ENCODE measurements around the gene DPP7. TPM values are rescaled to one million over a fixed set of nuclear protein-coding genes. Genes with fewer than 3 reads are reported as not detected.
A peak's percentile ranks its signal among the peaks of the same experiment; 100 is the strongest.

DPP7 gene
- total RNA-seq, 2 experiments from 2014 or later = 344 to 349 TPM

- Histone ChIP-seq H3K9me3 (ENCODE audit: control insufficient read depth in 1 of 2, insufficient read depth in 1 of 2, low read length in 2 of 2) (peaks cover 0 to 44% of the 10 kb centered on the region in 2 experiments), H3K27me3 (ENCODE audit: control insufficient read depth in 1 of 2, insufficient read depth in 2 of 2, low read length in 2 of 2) (peaks cover 66 to 67% of the 10 kb centered on the region in 2 experiments), H3K4me1 (ENCODE audit: insufficient read depth, low read length) (peaks cover 33% of the 10 kb centered on the region), H3K27ac (ENCODE audit: low read depth in 1 of 2, low read length in 2 of 2) (no peak overlapping the region), H3K4me3 (ENCODE audit: low read length) (no peak overlapping the region), H3K36me3 (ENCODE audit: insufficient read depth, low read length) (no peaks in the 10 kb centered on the region)
- no peaks in the 10 kb centered on the region for H3K36me3 Mint-ChIP-seq (ENCODE audit: low read depth)
- intact Hi-C loops (cut with DNase I, micrococcal nuclease) = no loop called here
- ChIA-PET CTCF (no interaction called here), POLR2A (no interaction called here)
- no peak overlapping the region for H3K27ac Mint-ChIP-seq
- DNase-seq = peak in 2 of 14 experiments; percentile 17 to 43
- TF ChIP-seq CTCF (IDR thresholded peaks at IDR 0.05) = no peak
- no peaks in the 10 kb centered on the region for H3K9me3 Mint-ChIP-seq
- peaks cover 12% of the 10 kb centered on the region for H3K4me1 Mint-ChIP-seq (ENCODE audit: low read depth)
- no peak for ATAC-seq (ENCODE audit: poor library complexity)
- H3K27me3 Mint-ChIP-seq = peaks cover 70% of the 10 kb centered on the region
- H3K4me3 Mint-ChIP-seq = no peak overlapping the region
These were observed 46.4 kb upstream of the DPP7 start for GRCh38 chr9:137160716-137161557.

DNA sequence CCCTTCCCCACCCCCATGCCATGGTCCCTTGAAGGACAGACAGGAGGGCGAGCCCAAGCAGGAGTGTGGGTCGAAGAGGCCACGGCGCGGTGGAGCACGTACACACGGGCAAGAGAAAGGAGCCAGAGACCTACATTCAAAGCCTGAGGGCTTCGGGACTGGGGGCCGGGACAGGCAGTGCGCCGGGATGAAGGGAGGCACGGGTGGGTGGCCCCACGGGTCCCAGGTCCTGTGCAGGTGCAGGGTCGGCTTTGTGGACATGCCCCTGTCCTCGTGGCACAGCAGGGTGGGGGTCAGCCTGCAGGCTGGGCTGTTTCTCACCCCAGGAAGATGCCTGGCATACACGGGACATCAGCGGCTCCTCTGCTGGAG is 45.5 kb upstream of the DPP7 start:
- Histone ChIP-seq H3K4me3 (ENCODE audit: low read length) (no peak overlapping the region), H3K27ac (ENCODE audit: low read depth in 1 of 2, low read length in 2 of 2) (no peak overlapping the region), H3K9me3 (ENCODE audit: control insufficient read depth in 1 of 2, insufficient read depth in 1 of 2, low read length in 2 of 2) (peaks cover 0 to 35% of the 10 kb centered on the region in 2 experiments), H3K36me3 (ENCODE audit: insufficient read depth, low read length) (no peaks in the 10 kb centered on the region), H3K27me3 (ENCODE audit: control insufficient read depth in 1 of 2, insufficient read depth in 2 of 2, low read length in 2 of 2) (peaks cover 62 to 65% of the 10 kb centered on the region in 2 experiments), H3K4me1 (ENCODE audit: insufficient read depth, low read length) (peaks cover 33% of the 10 kb centered on the region)
- H3K27ac Mint-ChIP-seq = no peak overlapping the region
- no peak overlapping the region for H3K4me3 Mint-ChIP-seq
- H3K36me3 Mint-ChIP-seq (ENCODE audit: low read depth) = no peaks in the 10 kb centered on the region
- intact Hi-C loops (cut with DNase I, micrococcal nuclease) = no loop called here
- no peak for ATAC-seq (ENCODE audit: poor library complexity)
- H3K9me3 Mint-ChIP-seq = no peaks in the 10 kb centered on the region
- peaks cover 12% of the 10 kb centered on the region for H3K4me1 Mint-ChIP-seq (ENCODE audit: low read depth)
- ChIA-PET POLR2A (no interaction called here), CTCF (no interaction called here)
- no peak for DNase-seq
- H3K27me3 Mint-ChIP-seq = peaks cover 67% of the 10 kb centered on the region
- no peak for TF ChIP-seq CTCF (IDR thresholded peaks at IDR 0.05)

GRCh38 chr9:137159105-137160053 is 44.8 kb upstream of the DPP7 start:
- H3K36me3 Mint-ChIP-seq (ENCODE audit: low read depth) = no peaks in the 10 kb centered on the region
- Histone ChIP-seq H3K27me3 (ENCODE audit: control insufficient read depth in 1 of 2, insufficient read depth in 2 of 2, low read length in 2 of 2) (peaks cover 59% of the 10 kb centered on the region in 2 experiments), H3K27ac (ENCODE audit: low read depth in 1 of 2, low read length in 2 of 2) (no peak overlapping the region), H3K36me3 (ENCODE audit: insufficient read depth, low read length) (no peaks in the 10 kb centered on the region), H3K4me1 (ENCODE audit: insufficient read depth, low read length) (peaks cover 33% of the 10 kb centered on the region), H3K9me3 (ENCODE audit: control insufficient read depth in 1 of 2, insufficient read depth in 1 of 2, low read length in 2 of 2) (peaks cover 0 to 35% of the 10 kb centered on the region in 2 experiments), H3K4me3 (ENCODE audit: low read length) (no peak overlapping the region)
- peaks cover 68% of the 10 kb centered on the region for H3K27me3 Mint-ChIP-seq
- POLR2A ChIA-PET = interaction anchor here (0.5 kb wide), 1 partner anchor 34 kb away, joined by 3 read pairs; no protein-coding TSS in a partner anchor
- peaks cover 12% of the 10 kb centered on the region for H3K4me1 Mint-ChIP-seq (ENCODE audit: low read depth)
- no peaks in the 10 kb centered on the region for H3K9me3 Mint-ChIP-seq
- no peak overlapping the region for H3K27ac Mint-ChIP-seq
- DNase-seq (no peak), ATAC-seq (ENCODE audit: poor library complexity) (no peak)
- TF ChIP-seq CTCF (IDR thresholded peaks at IDR 0.05) = no peak
- H3K4me3 Mint-ChIP-seq = no peak overlapping the region
- CTCF ChIA-PET = no interaction called here
- intact Hi-C loops (cut with DNase I, micrococcal nuclease) = no loop called here

Data from CD4-positive, alpha-beta T cell (primary cell).